ENCODE results near the gene CDKAL1.
"Not testable (repeated sequence)": the region's sequence is repeated elsewhere in the genome, so short reads cannot be mapped to it uniquely, and the experiment has no call there.

Gene CDKAL1

DNA sequence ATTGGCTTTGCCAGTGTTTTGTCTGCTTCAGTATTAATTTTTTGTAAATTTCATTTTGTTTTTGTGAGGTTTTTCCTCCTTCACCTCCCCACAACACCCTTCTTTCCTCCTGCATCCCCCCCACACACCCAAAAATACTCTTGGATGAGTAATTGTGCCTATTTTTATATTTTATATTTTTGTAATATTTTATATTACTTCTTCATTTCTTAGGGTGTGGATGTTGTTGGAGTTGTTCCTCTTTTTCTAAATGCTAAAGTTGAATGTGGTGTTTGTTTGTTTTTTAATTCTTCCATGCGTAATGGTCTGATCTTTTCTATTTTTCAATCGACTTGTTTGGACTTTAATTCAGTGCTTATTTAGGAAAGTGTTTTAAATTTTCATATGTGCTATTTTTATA is 638.8 kb downstream of the CDKAL1 start:
- no peak for DNase-seq (ENCODE audit: low read depth)

- DNase-seq (ENCODE audit: low read depth) = no peak
Measured at GRCh38 chr6:21173678-21174077, 639.4 kb downstream of the CDKAL1 start.

- DNase-seq (ENCODE audit: low read depth) = no peak
Measured at GRCh38 chr6:21176197-21176596, 641.9 kb downstream of the CDKAL1 start.

DNA sequence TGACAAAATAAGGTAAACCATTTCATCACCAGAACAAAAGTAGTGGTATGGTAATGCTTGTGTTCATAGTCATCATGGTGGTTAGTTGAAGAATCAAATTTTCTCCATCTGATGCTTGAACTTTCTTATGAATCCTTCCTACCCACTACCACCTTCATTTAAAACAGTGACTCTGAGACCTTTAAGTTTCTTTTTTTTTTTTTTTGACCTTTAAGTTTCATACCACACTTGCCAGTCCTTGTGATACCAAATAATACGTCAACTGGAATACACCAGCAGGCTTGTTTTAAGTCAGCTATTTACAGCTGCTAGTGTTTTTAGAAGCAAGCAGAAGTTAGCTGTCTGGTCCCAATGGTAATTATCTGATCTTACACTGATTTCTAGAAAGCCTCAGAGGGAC is 645.9 kb downstream of the CDKAL1 start:
- no peak for DNase-seq (ENCODE audit: low read depth)

DNA sequence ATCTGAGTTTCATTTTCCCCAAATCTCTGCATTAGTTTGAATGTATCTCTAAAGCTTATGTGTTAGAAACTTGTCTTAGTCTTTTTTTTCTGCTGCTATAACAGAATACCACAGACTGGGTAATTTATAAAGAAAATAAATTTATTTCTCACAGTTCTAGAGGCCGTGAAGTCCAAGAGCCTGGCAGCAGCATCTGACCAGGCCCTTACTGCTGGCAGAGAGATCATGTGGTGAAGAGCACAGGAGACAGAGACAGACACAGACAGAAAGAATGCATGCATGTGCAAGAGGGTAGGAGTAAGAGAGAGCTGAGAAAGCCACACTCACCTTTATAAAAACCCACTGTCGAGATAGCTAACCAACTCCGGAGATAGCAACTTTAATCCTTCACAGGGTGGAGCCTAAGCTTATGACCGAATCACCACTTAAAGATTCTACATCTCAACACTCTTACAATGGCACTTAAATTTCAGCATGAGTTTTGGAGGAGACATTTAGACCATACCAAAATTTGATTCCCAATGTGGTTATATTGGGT is 646.6 kb downstream of the CDKAL1 start:
- no peak for DNase-seq (ENCODE audit: low read depth)

- DNase-seq (ENCODE audit: low read depth) = no peak
Measured at GRCh38 chr6:21181866-21182265, 647.6 kb downstream of the CDKAL1 start.

DNA sequence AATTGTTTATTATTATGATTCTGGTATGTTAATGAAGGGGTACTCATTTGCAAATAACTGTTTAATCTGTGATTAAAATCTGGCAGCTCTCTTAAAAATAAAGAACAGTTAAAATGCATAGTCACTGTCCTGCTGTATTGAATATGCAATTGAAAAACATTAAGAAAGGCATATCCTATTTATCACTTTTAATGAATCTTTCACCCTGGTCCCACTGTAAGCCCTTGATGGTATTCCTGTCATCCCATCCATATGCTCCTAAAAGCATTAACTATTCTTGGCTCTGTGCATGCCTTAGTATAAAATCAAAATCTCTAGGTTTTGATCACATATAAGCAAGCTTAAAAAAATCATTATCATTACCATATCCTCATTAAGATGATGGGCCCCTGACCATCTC is 648.3 kb downstream of the CDKAL1 start:
- DNase-seq (ENCODE audit: low read depth) = no peak

DNA sequence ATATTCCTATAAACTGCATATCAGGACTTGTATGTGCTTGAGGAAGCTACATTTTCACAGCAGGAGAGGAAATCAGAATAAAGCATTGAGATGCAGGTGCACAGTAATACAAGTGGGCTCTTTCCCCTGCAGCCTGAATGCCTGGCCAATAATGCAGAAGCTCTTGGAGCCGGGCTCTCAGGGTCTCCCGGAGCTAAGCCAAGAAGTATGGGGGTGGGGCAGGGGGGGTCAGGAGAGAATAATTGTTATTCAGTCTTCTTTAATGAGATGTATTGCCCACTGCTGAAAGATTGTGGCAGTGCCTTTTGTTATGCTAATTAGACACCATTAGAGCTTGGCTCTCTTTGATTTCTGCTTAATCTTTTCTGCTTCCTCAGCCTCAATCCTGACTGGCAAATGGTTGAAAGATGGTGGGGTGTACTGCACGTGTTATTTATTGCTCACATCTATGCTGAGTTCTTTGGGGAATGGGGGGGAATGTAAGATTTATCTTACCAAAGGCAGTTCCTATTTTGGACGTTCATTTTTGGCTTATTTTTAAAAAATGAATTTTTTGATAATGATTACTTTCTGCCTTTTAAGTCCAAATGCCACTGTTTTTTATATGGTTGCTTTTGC is 651.7 kb downstream of the CDKAL1 start:
- DNase-seq (ENCODE audit: low read depth) = no peak

DNA sequence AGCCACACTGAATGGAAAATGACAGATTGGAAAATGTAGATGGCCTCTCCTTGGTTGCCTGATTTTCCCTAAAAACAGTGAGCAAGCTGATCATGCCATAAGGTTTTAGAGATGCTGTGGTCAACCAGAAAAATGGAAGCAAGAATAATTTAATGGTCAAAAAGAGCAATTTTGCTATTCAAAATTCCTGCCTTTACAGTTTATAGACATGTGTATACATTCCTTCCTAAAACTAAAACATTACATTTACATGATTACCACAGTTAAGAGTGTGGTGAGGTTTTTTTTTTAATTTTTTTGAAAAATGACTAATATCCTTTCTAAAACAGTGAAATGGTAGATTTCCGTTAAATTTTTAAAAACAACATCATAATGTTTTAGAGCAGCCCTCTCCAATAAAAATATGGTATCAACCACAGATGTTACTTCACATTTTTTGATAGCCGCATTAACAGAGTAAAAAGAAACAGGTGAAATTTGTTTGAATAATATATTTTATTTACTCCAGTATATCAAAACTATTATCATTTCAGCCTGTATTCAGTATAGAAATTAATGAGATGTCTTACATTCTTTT is 652.3 kb downstream of the CDKAL1 start:
- no peak for DNase-seq (ENCODE audit: low read depth)

DNA sequence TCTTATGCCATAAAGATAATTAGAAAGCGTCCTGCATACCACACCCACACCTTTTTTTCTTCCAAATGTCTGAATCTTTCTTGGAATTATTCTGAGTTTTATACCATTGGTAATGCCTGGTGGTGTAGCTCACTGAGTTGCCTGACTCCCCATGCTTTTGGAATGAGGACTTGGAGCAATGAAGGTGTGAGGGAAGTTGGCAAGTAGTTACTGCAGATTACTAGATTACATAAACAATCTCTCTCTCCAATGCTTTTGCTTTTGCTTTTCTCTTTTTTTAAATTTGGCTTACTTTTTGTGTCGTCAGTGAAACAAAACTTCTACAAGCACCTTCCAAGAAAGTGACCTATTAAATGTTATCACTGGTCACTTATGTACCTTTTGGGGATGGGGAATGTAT is 653.2 kb downstream of the CDKAL1 start:
- DNase-seq (ENCODE audit: low read depth) = no peak

DNA sequence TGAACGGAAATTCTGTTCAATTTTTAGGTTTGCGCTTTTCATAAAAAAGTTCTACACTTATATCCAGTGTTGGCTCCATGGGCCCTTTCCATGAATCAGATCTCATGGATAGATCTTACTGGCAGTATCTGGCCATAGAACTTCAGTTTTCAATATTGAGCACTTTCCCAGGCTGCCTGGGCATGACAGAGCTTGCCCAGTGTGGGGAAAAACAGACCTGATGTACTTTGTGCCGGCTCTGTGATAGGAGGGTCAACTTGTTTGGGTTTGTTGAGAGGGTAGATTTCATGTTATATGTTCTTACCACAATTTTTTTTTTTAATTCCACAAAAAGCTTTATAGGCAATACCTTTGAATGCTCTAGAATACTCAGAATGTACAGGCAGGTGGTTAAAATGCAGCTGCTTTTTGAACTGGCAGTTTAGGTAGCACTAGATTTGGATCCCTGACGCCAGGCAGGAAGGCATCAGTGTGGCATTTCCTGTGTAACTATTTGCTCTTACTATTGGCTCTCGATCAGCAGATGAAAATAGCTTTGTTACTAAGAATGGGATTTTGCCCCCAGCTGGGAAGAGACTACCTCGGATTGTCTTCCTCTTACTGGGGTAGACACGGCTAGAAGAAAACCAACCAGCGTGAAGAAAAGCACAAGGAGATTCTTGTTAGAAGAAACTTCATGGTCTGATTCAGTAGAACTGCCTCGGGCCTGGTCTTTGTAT is 654.4 kb downstream of the CDKAL1 start:
- DNase-seq (ENCODE audit: low read depth) = no peak

GRCh38 chr6:21189759-21190158 is 655.5 kb downstream of the CDKAL1 start:
- no peak for DNase-seq (ENCODE audit: low read depth)

- DNase-seq (ENCODE audit: low read depth) = no peak
Measured at GRCh38 chr6:21190701-21191100, 656.4 kb downstream of the CDKAL1 start.

- DNase-seq (ENCODE audit: low read depth) = no peak
Measured at GRCh38 chr6:21193790-21194475, 659.7 kb downstream of the CDKAL1 start.

- not testable (repeated sequence) for DNase-seq (ENCODE audit: low read depth)
Measured at GRCh38 chr6:21195301-21195700, 661.0 kb downstream of the CDKAL1 start.

DNA sequence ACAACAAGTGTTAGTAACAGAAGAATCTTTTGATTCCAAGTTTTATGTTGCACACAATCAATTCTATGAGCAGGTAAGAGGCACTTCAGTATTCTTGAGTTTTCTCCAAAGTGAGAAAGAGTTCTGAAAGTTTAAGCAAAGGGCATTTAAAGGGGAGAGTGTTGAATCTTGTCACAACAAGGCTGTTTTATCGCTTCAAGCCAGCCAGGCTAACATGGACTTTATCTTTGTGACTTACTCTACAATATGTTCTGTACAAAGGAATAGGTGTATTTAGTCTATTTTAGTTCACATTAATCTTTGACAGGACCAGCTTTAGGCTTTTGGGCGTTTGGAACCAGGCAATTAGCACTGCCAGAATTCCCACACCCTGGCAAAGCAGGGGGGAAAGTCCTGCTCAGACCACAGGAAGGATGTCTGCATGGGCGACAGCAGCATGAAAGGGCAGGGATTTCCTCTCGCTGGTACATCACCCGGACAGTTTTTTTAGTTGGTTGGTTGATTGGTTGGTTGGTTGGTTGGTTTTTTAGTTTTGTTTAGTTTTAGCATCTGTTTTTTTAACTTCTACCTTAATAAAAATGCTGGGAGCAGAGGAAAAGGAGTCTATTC is 663.9 kb downstream of the CDKAL1 start:
- no peak for DNase-seq (ENCODE audit: low read depth)

DNA sequence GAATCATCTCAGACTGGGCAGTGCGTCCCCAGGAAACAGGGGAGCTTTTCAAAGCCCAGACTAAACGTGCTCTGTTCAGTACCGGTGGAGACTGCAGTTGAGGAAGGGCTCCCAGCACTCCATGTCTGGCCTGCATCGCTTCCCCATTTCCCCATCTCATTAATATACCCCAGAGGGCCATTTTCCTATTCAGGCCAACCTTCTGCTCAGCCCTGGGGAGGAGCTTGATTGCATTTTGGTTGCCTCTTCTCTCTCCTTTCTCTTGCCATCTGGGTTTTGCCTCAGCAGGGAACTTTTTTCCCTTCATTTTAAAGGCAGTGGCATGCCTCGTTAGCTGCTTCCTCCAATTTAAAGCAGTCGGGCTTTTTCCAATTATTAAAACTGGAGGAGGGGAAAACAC is 665.0 kb downstream of the CDKAL1 start:
- DNase-seq (ENCODE audit: low read depth) = no peak

GRCh38 chr6:21200134-21200870 is 666.0 kb downstream of the CDKAL1 start:
- DNase-seq (ENCODE audit: low read depth) = no peak

DNA sequence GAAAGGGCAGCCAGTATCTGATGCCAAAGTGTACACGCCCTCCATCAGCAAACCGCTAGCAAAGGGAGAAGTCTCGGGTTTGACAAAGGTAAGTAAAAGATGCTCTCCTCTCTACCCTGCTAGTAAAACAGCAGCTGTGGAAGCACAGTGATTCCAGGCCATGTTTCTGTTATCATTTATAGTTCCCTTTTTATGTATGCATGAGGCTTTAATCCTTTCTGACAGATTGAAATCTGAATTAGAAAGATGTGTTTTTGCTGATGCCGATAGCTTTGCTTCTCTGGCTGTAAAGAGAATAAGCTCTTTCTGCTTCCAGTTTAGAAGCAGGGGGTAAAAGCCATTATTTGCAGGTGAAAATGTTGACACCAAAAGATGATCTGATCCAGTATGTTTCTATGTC is 666.9 kb downstream of the CDKAL1 start:
- no peak for DNase-seq (ENCODE audit: low read depth)

GRCh38 chr6:21201637-21202350 is 667.5 kb downstream of the CDKAL1 start:
- DNase-seq (ENCODE audit: low read depth) = no peak

DNA sequence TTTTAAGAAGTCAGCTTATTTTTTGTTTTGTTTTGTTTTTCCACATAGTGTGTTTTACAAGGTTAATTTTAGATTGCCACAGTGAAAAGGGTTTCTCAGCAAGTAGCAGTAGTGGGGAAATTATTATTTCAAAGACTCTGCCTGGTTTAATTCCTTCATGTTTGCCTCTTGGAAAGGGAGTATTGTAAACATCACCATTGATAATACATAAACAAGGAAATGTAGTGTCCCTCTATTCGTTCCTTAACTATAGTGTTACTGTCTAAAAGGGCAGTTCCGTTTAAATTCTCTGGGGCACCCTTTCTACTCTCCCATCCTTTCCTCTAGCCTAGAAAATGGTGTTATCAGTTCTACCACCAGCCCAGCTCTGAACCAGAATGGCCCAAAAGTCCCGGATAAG is 668.3 kb downstream of the CDKAL1 start:
- no peak for DNase-seq (ENCODE audit: low read depth)
